Activated CD8-positive, alpha-beta T cell treated with anti-CD3 and anti-CD28 coated beads for 36 hours (primary cell): ENCODE measurements around the gene C8G. TPM values are rescaled to one million over a fixed set of nuclear protein-coding genes. Genes with fewer than 3 reads are reported as not detected.
A peak's percentile ranks its signal among the peaks of the same experiment; 100 is the strongest.

Experiments
- ATAC-seq: fragments of 200-7000 bp; cut with Tn5 transposase; one replicate; pipeline ENCODE4 v1.10.0; 2021; ENCODE audit warnings: mild to moderate bottlenecking, moderate library complexity
- CTCF ChIA-PET: fragments of 350-600 bp; sonication (Branson Sonifier 250); formaldehyde crosslinking; loops from one replicate; lab custom pipeline; 2021; ENCODE audit warnings: antibody characterized with exemption; lab: Charles Lee
- POLR2A ChIA-PET: fragments of 350-600 bp; sonication (Branson Sonifier 250); formaldehyde crosslinking; loops from one replicate; lab custom pipeline; 2021; ENCODE audit warnings: antibody characterized with exemption; lab: Charles Lee
- DNase-seq: peaks from one replicate; pipeline ENCODE4 v3.0.0-alpha.2; 2020
- H3K27ac Mint-ChIP-seq: one replicate; pipeline ENCODE4 v1.8.0; 2021; ENCODE audit warnings: mild to moderate bottlenecking, mixed read lengths
- H3K27me3 Mint-ChIP-seq: one replicate; pipeline ENCODE4 v1.8.0; 2021; ENCODE audit warnings: mixed read lengths
- H3K36me3 Mint-ChIP-seq: one replicate; pipeline ENCODE4 v1.8.0; 2021; ENCODE audit warnings: low read depth, mixed read lengths
- H3K4me1 Mint-ChIP-seq: one replicate; pipeline ENCODE4 v1.8.0; 2021; ENCODE audit warnings: low read depth, mixed read lengths
- H3K4me3 Mint-ChIP-seq: one replicate; pipeline ENCODE4 v1.8.0; 2021; ENCODE audit warnings: mild to moderate bottlenecking, moderate library complexity, mixed read lengths
- H3K9me3 Mint-ChIP-seq: one replicate; pipeline ENCODE4 v1.8.0; 2021; ENCODE audit warnings: mixed read lengths
- intact Hi-C: fragments of 100-400 bp; cut with micrococcal nuclease; formaldehyde crosslinking; loops from one replicate; pipeline ENCODE4 v1.10.0; 2022
- total RNA-seq, 2 experiments: library from RNA; stranded (reverse); gene quantifications; one replicate each; pipeline ENCODE4 v1.2.3, GENCODE V29; 2021
- TF ChIP-seq, protein P1 (sequence below): fragments of 200-600 bp; IDR thresholded peaks from one replicate; pipeline ENCODE4 v1.8.0; 2022; ENCODE audit warnings: antibody characterized with exemption, mild to moderate bottlenecking

C8G gene
- total RNA-seq, 2 experiments from 2014 or later: 0.83 TPM; not detected in 1

DNA sequence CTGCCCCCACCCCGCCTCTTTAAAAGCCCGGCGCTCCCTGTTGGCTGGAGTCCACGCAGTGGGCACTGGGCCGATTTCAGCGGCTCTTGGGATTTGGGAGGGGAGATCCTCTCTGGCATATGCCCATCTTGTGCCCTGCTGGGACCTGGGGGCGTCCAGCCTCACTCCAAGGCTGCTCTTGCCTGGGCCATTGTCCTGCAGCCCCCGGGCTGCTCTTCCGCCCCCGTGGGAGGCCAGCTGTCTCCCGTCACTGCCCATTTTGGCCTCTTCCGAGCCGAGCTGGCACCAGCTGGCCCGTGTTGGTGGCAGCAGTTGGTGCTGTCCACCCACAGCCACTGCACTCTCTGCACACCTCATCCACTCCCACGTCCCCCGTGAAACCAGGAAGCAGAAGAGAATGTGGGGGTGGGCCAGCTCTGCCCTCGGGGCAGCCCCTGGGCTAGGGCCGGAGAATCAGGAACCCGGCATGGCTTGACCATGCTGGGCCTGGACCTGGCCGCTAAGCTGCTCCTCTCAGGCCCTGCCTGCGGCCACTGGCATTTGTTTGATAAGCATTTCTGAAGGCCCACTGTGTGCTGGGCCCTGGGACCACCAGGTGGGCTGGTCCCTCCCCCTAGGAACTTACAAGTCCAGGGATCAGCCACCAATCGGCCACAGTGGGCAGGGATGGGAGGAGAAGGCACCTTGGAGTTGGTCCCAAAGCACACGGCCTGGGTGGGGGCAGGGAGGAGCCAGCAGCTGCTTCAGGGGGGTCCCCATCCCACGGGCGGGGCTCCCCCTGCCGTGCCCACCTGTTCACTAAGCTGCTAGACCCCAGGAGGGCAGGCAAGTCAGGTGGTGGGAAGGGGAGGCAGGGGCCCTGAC is 2.2 kb downstream of the C8G start:
- POLR2A ChIA-PET: interaction anchor here (1.8 to 2.2 kb wide), 3 partner anchors 14 to 88 kb away, joined by 3 to 8 read pairs (median 7); no protein-coding TSS in a partner anchor
- DNase-seq: no peak
- TF ChIP-seq, protein P1, sequence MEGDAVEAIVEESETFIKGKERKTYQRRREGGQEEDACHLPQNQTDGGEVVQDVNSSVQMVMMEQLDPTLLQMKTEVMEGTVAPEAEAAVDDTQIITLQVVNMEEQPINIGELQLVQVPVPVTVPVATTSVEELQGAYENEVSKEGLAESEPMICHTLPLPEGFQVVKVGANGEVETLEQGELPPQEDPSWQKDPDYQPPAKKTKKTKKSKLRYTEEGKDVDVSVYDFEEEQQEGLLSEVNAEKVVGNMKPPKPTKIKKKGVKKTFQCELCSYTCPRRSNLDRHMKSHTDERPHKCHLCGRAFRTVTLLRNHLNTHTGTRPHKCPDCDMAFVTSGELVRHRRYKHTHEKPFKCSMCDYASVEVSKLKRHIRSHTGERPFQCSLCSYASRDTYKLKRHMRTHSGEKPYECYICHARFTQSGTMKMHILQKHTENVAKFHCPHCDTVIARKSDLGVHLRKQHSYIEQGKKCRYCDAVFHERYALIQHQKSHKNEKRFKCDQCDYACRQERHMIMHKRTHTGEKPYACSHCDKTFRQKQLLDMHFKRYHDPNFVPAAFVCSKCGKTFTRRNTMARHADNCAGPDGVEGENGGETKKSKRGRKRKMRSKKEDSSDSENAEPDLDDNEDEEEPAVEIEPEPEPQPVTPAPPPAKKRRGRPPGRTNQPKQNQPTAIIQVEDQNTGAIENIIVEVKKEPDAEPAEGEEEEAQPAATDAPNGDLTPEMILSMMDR: no peak
- Mint-ChIP-seq H3K36me3 (peaks cover 8% of the 10 kb centered on the region), H3K27me3 (no peaks in the 10 kb centered on the region), H3K4me3 (no peak overlapping the region), H3K9me3 (no peaks in the 10 kb centered on the region), H3K4me1 (peaks cover 15% of the 10 kb centered on the region), H3K27ac (no peak overlapping the region)
- ATAC-seq: no peak
- intact Hi-C loops: no loop called here
- CTCF ChIA-PET: interaction anchor here (0.8 to 5.3 kb wide), 24 partner anchors 12 to 160 kb away, joined by 3 to 82 read pairs (median 4); partner anchors contain the start of genes ABCA2, AJM1, CLIC3 and PAXX

DNA sequence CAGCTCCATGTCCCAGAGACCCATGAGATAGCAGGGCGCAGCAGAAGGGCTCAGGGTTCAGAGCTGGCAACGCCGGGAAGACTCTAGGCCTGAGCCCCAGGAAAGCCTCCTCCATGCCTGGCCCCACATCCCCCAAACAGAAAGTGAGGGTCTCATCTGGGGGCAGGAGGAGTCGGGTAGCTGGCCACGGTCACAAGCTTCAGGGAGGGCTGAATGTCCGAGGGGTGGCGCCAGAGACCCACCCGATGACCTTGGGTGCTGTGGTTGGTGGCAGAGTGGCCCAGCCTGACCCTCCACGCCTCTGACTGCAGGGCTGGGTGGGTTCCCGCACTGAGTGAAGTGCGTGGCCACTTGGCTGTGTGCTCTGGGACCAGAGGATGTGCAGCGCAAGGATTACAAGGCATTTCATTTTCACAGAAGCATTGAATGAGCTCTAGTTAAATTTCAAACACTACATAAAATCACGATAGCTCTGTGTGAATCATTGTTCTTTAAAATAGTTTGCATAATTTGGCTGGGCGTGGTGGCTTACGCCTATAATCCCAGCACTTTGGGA is 3.0 kb downstream of the C8G start:
- CTCF ChIA-PET: interaction anchor here (0.6 to 5.3 kb wide), 27 partner anchors 12 to 288 kb away, joined by 3 to 82 read pairs (median 3); partner anchors contain the start of genes ABCA2, CLIC3, PAXX and SAPCD2
- intact Hi-C loops: no loop called here
- Mint-ChIP-seq H3K4me3 (peak overlapping the region; percentile 35), H3K27me3 (no peaks in the 10 kb centered on the region), H3K4me1 (peaks cover 14% of the 10 kb centered on the region), H3K27ac (no peak overlapping the region), H3K36me3 (peaks cover 3% of the 10 kb centered on the region), H3K9me3 (no peaks in the 10 kb centered on the region)
- POLR2A ChIA-PET: interaction anchor here (0.9 to 2.2 kb wide), 4 partner anchors 10 to 87 kb away, joined by 3 to 8 read pairs (median 5); no protein-coding TSS in a partner anchor
- DNase-seq (peak; percentile 50), ATAC-seq (no peak)
- TF ChIP-seq, protein P1: peak; percentile 48

GRCh38 chr9:136949239-136949816 is 4.3 kb downstream of the C8G start:
- TF ChIP-seq, protein P1: no peak
- POLR2A ChIA-PET: interaction anchor here (1.5 to 1.8 kb wide), 2 partner anchors 43 to 53 kb away, joined by 3 read pairs; partner anchors contain the start of gene PAXX
- no peak for ATAC-seq
- peak overlapping the region; percentile 82 for H3K4me3 Mint-ChIP-seq
- H3K9me3 Mint-ChIP-seq: no peaks in the 10 kb centered on the region
- H3K4me1 Mint-ChIP-seq: peaks cover 10% of the 10 kb centered on the region
- H3K27ac Mint-ChIP-seq: peak overlapping the region; percentile 83
- no peak for DNase-seq
- no peaks in the 10 kb centered on the region for H3K36me3 Mint-ChIP-seq
- CTCF ChIA-PET: interaction anchor here (0.6 to 3.5 kb wide), 2 partner anchors 14 to 80 kb away, joined by 3 to 23 read pairs; partner anchors contain the start of gene ABCA2
- intact Hi-C loops: no loop called here
- no peaks in the 10 kb centered on the region for H3K27me3 Mint-ChIP-seq

DNA sequence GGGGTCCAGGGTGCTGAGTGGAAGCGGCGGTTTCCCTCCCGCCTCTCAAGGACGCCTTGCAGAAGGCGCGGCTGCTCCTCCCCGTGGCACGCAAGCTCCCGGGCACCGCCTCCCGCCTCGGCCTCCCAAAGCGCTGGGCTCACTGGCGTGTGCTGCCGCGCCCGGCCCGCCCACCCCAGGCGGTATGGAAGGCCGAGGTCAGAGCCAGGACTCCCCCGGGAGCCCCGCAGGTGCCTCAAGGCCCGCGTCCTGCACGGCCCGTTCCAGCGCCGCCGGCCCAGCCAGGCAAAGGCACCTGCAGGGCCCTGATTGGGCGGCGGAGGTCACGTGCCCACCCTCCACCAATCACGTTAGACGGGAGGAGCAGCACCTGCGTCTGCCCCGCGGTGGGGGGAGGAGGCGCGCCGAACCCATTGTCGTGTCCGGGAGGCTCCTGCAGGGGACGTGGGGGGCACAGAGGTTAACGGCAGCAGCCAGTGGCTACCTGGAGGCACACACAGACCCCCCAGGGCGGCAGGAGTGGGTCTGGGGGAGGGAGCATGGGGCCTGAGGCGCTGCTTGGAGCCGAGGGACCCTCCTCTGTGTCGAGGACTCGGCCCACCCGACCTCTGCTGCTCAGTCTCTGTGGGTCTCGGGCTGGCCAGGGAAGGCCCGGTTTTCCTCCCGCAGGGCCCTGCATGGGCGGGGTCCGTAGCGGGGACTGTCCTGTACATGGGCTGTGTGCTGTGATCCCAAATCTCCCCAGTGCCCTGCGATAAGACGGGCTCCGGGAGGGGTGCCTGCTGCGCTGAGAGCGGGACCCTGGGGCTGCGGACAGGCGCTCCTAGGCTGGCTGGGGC is 5.0 kb downstream of the C8G start:
- Mint-ChIP-seq H3K9me3 (no peaks in the 10 kb centered on the region), H3K27ac (peak overlapping the region; percentile 83), H3K4me1 (peaks cover 6% of the 10 kb centered on the region), H3K27me3 (no peaks in the 10 kb centered on the region), H3K36me3 (no peaks in the 10 kb centered on the region), H3K4me3 (peak overlapping the region; percentile 82)
- ChIA-PET CTCF (interaction anchor here (0.6 to 3.5 kb wide), 3 partner anchors 15 to 85 kb away, joined by 3 to 23 read pairs (median 6); partner anchors contain the start of gene ABCA2), POLR2A (interaction anchor here (1.5 kb wide), 1 partner anchor 42 kb away, joined by 3 read pairs; the partner anchor contains the start of gene PAXX)
- TF ChIP-seq, protein P1: peak; percentile 37
- intact Hi-C loops: no loop called here
- peak; percentile 99 for DNase-seq
- peak; percentile 97 for ATAC-seq
